ENCODE results near the gene IL31RA.

Gene IL31RA

DNA sequence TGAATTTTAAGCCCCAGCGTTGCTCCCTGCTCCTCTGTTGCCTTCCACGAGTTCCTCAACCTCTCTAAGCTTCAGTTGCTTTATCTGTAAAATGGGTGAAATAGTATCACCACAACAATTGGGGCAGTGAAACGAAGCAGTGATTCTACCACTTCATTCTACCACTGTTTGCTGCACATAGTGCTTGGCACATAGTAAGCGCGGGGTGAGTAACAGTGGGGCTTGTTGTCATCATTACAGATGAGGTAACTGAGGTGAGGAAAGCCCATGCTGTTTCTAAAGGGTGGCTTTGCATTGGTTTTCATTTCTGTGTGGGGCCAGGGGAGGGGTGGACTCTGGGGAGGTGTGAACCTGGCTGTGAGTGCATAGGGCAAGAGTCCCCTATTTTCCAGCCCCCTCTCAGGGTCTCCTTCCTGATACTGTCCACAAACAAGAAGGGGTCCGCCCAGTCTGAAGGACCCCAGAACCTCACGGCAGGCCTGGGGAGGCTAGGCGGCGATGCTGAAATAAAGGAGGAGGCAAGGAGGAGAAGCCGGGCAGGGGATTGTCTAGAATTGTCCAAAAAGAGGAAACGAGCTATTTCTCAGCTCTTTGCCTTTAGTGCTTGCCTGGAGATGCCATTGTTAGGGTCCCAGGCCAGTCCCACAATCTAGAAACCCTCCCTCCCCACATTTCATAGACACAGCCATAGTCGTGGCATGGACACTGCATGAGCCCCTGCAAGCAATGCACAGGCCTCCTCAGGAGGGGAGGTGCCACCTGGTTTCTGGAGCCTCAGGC, 78.1 kb downstream of the IL31RA start:
- DNase-seq (ENCODE audit: low read depth, low spot score) = no peak
- TF ChIP-seq, protein P1, sequence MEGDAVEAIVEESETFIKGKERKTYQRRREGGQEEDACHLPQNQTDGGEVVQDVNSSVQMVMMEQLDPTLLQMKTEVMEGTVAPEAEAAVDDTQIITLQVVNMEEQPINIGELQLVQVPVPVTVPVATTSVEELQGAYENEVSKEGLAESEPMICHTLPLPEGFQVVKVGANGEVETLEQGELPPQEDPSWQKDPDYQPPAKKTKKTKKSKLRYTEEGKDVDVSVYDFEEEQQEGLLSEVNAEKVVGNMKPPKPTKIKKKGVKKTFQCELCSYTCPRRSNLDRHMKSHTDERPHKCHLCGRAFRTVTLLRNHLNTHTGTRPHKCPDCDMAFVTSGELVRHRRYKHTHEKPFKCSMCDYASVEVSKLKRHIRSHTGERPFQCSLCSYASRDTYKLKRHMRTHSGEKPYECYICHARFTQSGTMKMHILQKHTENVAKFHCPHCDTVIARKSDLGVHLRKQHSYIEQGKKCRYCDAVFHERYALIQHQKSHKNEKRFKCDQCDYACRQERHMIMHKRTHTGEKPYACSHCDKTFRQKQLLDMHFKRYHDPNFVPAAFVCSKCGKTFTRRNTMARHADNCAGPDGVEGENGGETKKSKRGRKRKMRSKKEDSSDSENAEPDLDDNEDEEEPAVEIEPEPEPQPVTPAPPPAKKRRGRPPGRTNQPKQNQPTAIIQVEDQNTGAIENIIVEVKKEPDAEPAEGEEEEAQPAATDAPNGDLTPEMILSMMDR (IDR thresholded peaks at IDR 0.05; ENCODE audit: low read depth, low read length) = no peak
- in situ Hi-C loops (cut with HindIII; ENCODE audit: low sequenced_read_pairs) = no loop called here
- no peak overlapping the region for H3K4me3 ChIP-seq (ENCODE audit: low read depth, low read length)

DNA sequence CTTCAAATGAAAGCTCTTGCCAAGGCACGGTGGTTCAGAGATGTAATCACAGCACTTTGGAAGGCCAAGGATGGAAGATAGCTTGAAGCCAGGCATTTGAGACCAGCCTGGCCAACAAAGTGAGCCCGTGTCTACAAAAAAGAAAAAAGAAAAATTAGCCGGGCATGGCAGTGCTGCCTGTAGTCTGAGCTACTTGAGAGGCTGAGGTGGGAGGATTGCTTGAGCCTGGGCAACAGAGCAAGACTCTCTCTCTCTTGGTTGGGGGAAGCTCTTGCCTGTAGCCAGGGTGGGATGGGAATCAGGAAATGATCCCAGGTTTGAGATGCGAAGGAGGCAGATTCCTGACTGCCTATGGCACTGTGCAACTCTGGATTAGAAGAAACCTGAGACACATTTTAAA, 81.5 kb downstream of the IL31RA start:
- no peak overlapping the region for H3K4me3 ChIP-seq (ENCODE audit: low read depth, low read length)
- TF ChIP-seq, protein P1 (IDR thresholded peaks at IDR 0.05; ENCODE audit: low read depth, low read length) = no peak
- in situ Hi-C loops (cut with HindIII; ENCODE audit: low sequenced_read_pairs) = no loop called here
- DNase-seq (ENCODE audit: low read depth, low spot score) = no peak

DNA sequence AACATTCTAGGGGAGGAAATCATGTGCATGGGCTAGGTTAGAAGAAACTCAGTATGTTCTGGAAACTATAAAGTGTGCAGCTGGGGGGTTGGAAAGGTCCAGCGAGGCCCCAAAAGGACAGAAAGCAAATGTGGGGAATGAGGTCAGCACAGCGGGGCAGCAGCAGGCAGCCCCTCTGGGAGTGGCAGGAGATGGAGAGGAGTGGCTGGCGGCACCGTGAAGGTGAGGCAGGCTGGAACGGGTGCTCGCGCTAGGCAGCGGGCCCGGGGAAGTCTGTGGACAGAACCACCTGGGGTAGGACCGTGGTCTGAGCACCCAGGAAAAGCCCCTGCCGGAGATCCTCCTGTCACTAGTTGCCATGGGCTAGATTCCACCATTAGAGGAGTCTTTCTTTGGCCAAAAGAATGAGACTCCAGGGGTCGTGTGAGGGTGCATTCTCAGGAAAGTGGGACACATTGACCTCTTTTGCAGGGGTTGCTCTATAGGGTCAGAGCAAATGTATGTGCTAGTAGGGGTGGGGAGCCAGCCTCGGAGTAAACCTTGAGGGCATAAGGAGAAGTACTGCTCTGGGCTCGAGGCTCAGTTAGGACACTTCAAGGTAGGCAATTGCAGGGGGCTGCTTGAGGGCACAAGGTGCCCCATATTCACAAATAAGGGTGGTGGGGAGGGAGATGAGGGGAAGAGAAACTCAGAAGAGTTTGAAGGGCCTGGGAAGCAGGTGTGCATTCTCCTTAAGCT, 82.4 kb downstream of the IL31RA start:
- DNase-seq (ENCODE audit: low read depth, low spot score) = no peak
- TF ChIP-seq, protein P1 (IDR thresholded peaks at IDR 0.05; ENCODE audit: low read depth, low read length) = no peak
- in situ Hi-C loops (cut with HindIII; ENCODE audit: low sequenced_read_pairs) = no loop called here
- H3K4me3 ChIP-seq (ENCODE audit: low read depth, low read length) = no peak overlapping the region

DNA sequence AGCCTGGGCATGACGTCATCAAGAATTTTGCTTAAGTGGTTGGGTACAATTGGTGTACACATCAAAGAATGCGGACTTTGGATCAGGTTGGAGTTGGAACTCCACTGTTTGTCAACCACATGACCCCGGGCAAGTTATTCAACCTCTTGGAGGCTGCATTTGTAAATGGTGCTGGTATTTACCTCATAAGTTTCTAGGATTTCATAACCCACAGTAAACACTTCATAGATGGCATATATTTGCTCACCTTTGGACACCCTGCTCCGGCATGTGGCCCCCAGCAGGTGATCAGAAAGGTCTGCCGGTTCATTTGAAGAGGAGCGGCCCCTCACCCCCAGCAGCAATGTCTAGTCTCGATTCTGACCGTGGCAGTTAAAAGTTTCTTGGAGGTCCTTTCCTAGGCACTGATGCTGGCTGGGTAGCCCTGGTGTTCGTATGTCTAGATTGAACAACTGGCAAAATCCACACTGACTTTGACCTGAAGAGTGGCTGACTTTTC, 83.0 kb downstream of the IL31RA start:
- no peak for DNase-seq (ENCODE audit: low read depth, low spot score)
- TF ChIP-seq, protein P1 (IDR thresholded peaks at IDR 0.05; ENCODE audit: low read depth, low read length) = no peak
- no peak overlapping the region for H3K4me3 ChIP-seq (ENCODE audit: low read depth, low read length)
- in situ Hi-C loops (cut with HindIII; ENCODE audit: low sequenced_read_pairs) = no loop called here

DNA sequence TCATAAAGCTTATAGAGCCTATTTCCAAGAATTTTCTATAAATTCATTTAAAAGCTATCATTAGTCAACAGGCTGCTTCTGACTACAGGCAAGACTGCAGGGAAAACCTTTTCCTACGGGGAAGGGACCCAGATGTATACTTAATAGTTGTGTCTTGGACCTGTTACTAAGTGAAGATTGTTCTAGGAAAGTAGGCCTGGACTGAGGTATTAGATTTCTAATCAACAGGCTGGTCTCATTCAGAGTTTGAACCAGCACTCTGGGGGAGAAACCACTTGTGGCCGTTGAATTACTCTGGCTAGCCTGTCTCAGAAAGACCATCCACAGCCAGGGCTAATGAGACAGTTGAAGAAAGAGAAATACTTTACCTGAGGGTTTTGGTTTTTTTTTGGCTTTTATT, 83.6 kb downstream of the IL31RA start:
- TF ChIP-seq, protein P1 (IDR thresholded peaks at IDR 0.05; ENCODE audit: low read depth, low read length) = no peak
- DNase-seq (ENCODE audit: low read depth, low spot score) = no peak

DNA sequence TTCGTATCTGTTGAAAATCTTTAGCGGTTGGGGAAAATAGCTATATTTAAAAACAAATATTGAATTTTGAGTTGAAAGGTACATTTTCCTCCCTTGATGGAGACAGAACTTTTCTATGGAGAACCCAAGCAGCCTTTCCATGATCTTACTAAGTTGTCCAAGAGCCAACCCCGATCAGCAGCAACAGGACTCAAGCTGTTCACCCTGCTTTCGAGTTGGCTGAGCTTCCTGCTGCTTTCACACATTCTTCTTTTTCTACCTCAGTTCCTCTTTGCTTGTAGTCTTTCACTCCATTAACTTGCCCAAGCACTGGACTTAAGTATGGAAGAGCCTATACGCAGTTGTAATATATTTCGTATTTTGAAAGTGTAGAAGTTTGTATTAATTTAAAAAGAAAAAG, 84.2 kb downstream of the IL31RA start:
- in situ Hi-C loops (cut with HindIII; ENCODE audit: low sequenced_read_pairs) = no loop called here

More for the DNA sequence above, 83.6 kb downstream of the IL31RA start:
- in situ Hi-C loops (cut with HindIII; ENCODE audit: low sequenced_read_pairs) = no loop called here
- no peak overlapping the region for H3K4me3 ChIP-seq (ENCODE audit: low read depth, low read length)

More for the DNA sequence above, 84.2 kb downstream of the IL31RA start:
- no peak overlapping the region for H3K4me3 ChIP-seq (ENCODE audit: low read depth, low read length)
- TF ChIP-seq, protein P1 (IDR thresholded peaks at IDR 0.05; ENCODE audit: low read depth, low read length) = no peak
- peak; percentile 7 for DNase-seq (ENCODE audit: low read depth, low spot score)

Data from astrocyte of the spinal cord (primary cell).